Activated CD4-positive, alpha-beta T cell treated with anti-CD3 and anti-CD28 coated beads for 36 hours (primary cell): Measurements from ENCODE around the gene SERTAD2. TPM values are rescaled to one million over a fixed set of nuclear protein-coding genes. Genes with fewer than 3 reads are reported as not detected.

Source experiments
- ATAC-seq: fragments of 200-7000 bp; cut with Tn5 transposase; one replicate; pipeline ENCODE4 v1.10.0; 2021; ENCODE audit warnings: mild to moderate bottlenecking, moderate library complexity
- CTCF ChIA-PET: fragments of 350-600 bp; sonication (Branson Sonifier 250); formaldehyde crosslinking; loops from one replicate; lab custom pipeline; 2021; ENCODE audit warnings: antibody characterized with exemption; lab: Charles Lee
- POLR2A ChIA-PET: fragments of 350-600 bp; sonication (Branson Sonifier 250); formaldehyde crosslinking; loops from one replicate; lab custom pipeline; 2021; ENCODE audit warnings: antibody characterized with exemption, inconsistent platforms; lab: Charles Lee
- DNase-seq: peaks from one replicate; pipeline ENCODE4 v3.0.0-alpha.2; 2020
- H3K27ac Mint-ChIP-seq: one replicate; pipeline ENCODE4 v1.8.0; 2021; ENCODE audit warnings: mixed read lengths
- H3K27me3 Mint-ChIP-seq: one replicate; pipeline ENCODE4 v1.8.0; 2021; ENCODE audit warnings: mixed read lengths
- H3K36me3 Mint-ChIP-seq: one replicate; pipeline ENCODE4 v1.8.0; 2021; ENCODE audit warnings: low read depth, mixed read lengths
- H3K4me1 Mint-ChIP-seq: one replicate; pipeline ENCODE4 v1.8.0; 2021; ENCODE audit warnings: mixed read lengths
- H3K4me3 Mint-ChIP-seq: one replicate; pipeline ENCODE4 v1.8.0; 2021; ENCODE audit warnings: mild to moderate bottlenecking, moderate library complexity, mixed read lengths
- H3K9me3 Mint-ChIP-seq: one replicate; pipeline ENCODE4 v1.8.0; 2021; ENCODE audit warnings: low read depth, mixed read lengths
- intact Hi-C, 2 experiments: fragments of 100-400 bp; cut with DNase I in 1 of 2; cut with micrococcal nuclease in 1 of 2; formaldehyde crosslinking; loops; one replicate each; pipeline versions ENCODE4 v1.14.2 to v1.15.1; 2022 to 2024; cut with DNase I, micrococcal nuclease
- total RNA-seq, 2 experiments: library from RNA; stranded (reverse); gene quantifications; one replicate each; pipeline ENCODE4 v1.2.3, GENCODE V29; 2021

The SERTAD2 gene
- total RNA-seq, 2 experiments from 2014 or later = 14.5 to 14.9 TPM

- no peak overlapping the region for H3K27ac Mint-ChIP-seq
- no peaks in the 10 kb centered on the region for H3K9me3 Mint-ChIP-seq
- no peak overlapping the region for H3K4me3 Mint-ChIP-seq
- no peak for ATAC-seq
- ChIA-PET CTCF (interaction anchor here (1.0 to 1.9 kb wide), 2 partner anchors 13 to 25 kb away, joined by 5 to 7 read pairs; no protein-coding TSS in a partner anchor), POLR2A (no interaction called here)
- no peak for DNase-seq
- no peaks in the 10 kb centered on the region for H3K27me3 Mint-ChIP-seq
- intact Hi-C loops = no loop called here
- peaks cover 2% of the 10 kb centered on the region for H3K4me1 Mint-ChIP-seq
- H3K36me3 Mint-ChIP-seq = no peaks in the 10 kb centered on the region
Observed at GRCh38 chr2:64620661-64621060, 33.1 kb downstream of the SERTAD2 start.

DNA sequence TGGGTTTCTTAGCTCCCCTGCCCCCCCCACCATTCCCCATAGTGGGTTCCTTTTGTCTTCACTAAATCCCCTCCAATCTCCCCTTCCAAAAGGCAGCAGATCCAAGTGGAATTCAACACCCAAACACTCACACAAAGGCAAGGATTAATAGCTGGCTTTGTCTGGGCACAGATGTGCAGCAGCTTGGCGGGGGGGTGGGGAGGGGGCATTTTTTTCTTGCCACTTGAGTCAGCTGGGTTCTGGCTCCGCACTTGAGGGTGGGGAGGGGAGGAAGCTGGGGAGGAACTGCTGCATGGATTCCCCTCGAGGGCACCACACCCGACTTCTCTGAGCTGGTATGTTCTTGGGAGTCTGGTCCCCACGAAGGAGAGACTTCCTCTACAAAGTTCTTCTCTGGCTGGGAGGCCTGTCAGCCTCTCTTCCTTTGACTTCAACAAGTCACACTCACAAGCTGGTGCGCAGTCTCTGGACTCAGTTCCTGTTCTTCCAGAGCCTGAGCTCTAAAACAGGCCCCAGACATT lies 36.0 kb downstream of the SERTAD2 start:
- peaks cover 2% of the 10 kb centered on the region for H3K4me1 Mint-ChIP-seq
- no peak overlapping the region for H3K4me3 Mint-ChIP-seq
- no peak for ATAC-seq
- peak overlapping the region; percentile 29 for H3K27ac Mint-ChIP-seq
- POLR2A ChIA-PET = no interaction called here
- DNase-seq = no peak
- no peaks in the 10 kb centered on the region for H3K36me3 Mint-ChIP-seq
- H3K9me3 Mint-ChIP-seq = no peaks in the 10 kb centered on the region
- no peaks in the 10 kb centered on the region for H3K27me3 Mint-ChIP-seq
- intact Hi-C loops = no loop called here
- CTCF ChIA-PET = interaction anchor here (1.0 to 1.8 kb wide), 7 partner anchors 8 to 95 kb away, joined by 3 to 11 read pairs (median 4); no protein-coding TSS in a partner anchor

- DNase-seq (no peak), ATAC-seq (no peak)
- ChIA-PET CTCF (interaction anchor here (0.6 to 0.9 kb wide), 3 partner anchors 9 to 211 kb away, joined by 3 read pairs; no protein-coding TSS in a partner anchor), POLR2A (no interaction called here)
- no peak overlapping the region for H3K27ac Mint-ChIP-seq
- H3K4me3 Mint-ChIP-seq = no peak overlapping the region
- intact Hi-C loops = no loop called here
- no peaks in the 10 kb centered on the region for H3K36me3 Mint-ChIP-seq
- peaks cover 2% of the 10 kb centered on the region for H3K4me1 Mint-ChIP-seq
- no peaks in the 10 kb centered on the region for H3K9me3 Mint-ChIP-seq
- no peaks in the 10 kb centered on the region for H3K27me3 Mint-ChIP-seq
Observed at GRCh38 chr2:64615844-64616536, 37.7 kb downstream of the SERTAD2 start.

- Mint-ChIP-seq H3K36me3 (no peaks in the 10 kb centered on the region), H3K4me3 (no peak overlapping the region), H3K27me3 (no peaks in the 10 kb centered on the region), H3K27ac (no peak overlapping the region), H3K4me1 (peaks cover 2% of the 10 kb centered on the region), H3K9me3 (no peaks in the 10 kb centered on the region)
- intact Hi-C loops = no loop called here
- ChIA-PET POLR2A (interaction anchor here (0.6 kb wide), 1 partner anchor 217 kb away, joined by 3 read pairs; no protein-coding TSS in a partner anchor), CTCF (interaction anchor here (0.6 to 1.7 kb wide), 6 partner anchors 9 to 31 kb away, joined by 3 to 4 read pairs (median 3); no protein-coding TSS in a partner anchor)
- no peak for ATAC-seq
- DNase-seq = no peak
Observed at GRCh38 chr2:64615192-64615763, 38.4 kb downstream of the SERTAD2 start.

- Mint-ChIP-seq H3K4me3 (no peak overlapping the region), H3K27me3 (no peaks in the 10 kb centered on the region), H3K27ac (no peak overlapping the region), H3K36me3 (no peaks in the 10 kb centered on the region), H3K9me3 (no peaks in the 10 kb centered on the region), H3K4me1 (peaks cover 5% of the 10 kb centered on the region)
- POLR2A ChIA-PET = no interaction called here
- DNase-seq = no peak
- intact Hi-C loops = no loop called here
- no peak for ATAC-seq
- CTCF ChIA-PET = interaction anchor here (0.7 kb wide), 1 partner anchor 75 kb away, joined by 3 read pairs; no protein-coding TSS in a partner anchor
Observed at GRCh38 chr2:64613276-64613675, 40.4 kb downstream of the SERTAD2 start.

DNA sequence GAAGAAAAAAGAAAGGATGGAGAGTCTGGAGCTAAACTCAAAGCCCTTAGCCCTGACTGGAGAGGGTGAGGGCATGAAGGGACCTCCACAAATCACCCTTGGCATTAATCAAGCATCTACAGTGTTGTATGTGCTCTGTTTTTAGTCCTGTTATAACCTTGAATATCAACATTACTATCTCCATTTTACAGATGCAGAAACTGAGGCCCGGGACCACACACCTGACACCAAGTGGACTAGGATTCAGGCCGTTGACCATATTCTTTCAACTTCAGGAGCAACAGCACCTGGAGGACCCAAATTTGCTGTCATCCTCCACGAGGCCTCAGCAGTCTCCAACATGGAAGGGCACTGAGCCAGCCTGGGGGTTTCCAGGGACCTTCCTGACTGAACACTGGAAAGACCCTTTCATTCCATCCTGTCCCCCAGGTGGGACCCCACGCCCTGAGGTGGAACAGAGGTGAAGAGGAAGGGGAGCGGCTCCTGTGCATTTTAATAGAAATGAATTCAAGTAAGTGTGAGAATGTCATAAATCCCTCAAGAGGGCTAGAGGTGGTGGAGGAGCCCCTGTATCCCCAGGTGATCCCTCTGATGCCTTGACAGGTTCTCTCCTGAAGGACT lies 41.0 kb downstream of the SERTAD2 start:
- no peak for ATAC-seq
- Mint-ChIP-seq H3K27ac (no peak overlapping the region), H3K36me3 (no peaks in the 10 kb centered on the region), H3K4me1 (peaks cover 11% of the 10 kb centered on the region), H3K4me3 (no peak overlapping the region), H3K9me3 (no peaks in the 10 kb centered on the region), H3K27me3 (no peaks in the 10 kb centered on the region)
- no peak for DNase-seq
- POLR2A ChIA-PET = no interaction called here
- intact Hi-C loops = no loop called here
- CTCF ChIA-PET = interaction anchor here (0.5 to 1.1 kb wide), 2 partner anchors 12 to 16 kb away, joined by 3 to 4 read pairs; no protein-coding TSS in a partner anchor

DNA sequence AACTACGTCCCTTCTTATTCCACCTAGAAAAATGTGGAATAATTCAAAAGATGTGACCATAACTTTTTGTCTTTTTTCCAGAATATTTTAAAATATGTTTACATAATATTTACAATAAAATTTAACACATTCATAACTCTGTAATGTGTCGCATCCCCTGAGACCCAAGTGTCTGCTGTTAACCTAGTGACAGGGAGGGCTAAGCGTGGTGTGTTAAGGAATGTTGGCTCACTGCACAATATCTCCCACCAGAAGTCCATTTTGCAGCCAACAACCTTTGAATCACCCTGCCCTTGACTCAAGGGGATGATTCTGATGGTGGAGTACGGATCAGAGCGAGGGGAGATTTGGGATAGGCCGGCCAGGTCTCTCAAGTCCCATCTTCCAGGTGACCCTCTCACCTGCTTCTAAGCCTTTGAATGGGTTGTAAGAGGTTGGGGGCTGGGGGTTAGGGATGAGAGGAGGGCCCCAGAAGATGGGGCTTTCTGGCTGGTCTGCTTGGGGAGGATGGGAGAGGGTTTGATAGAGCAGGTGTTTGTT lies 43.3 kb downstream of the SERTAD2 start:
- H3K4me3 Mint-ChIP-seq = no peak overlapping the region
- intact Hi-C loops = no loop called here

DNA sequence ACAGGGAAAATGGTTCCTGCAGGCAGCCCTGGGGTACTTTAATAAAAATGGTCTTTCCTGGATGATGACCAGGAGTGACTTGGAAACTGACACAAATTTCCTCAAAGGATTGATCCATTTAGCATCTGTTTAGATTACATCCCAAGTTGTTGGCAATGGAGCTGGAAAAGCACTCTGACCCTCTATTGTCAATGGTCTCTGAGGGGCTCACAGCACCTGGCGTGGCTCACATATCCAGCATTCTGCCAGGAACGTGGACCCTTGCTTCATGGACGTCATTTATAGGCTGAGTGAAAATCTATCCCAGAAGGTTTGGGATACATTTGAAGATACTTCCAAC lies 43.8 kb downstream of the SERTAD2 start:
- no peaks in the 10 kb centered on the region for H3K36me3 Mint-ChIP-seq
- ChIA-PET CTCF (interaction anchor here (0.6 to 1.6 kb wide), 7 partner anchors 8 to 258 kb away, joined by 3 to 11 read pairs (median 6); partner anchors contain the start of gene SERTAD2), POLR2A (no interaction called here)
- no peaks in the 10 kb centered on the region for H3K9me3 Mint-ChIP-seq
- intact Hi-C loops = loop anchor here (1.0 to 5.0 kb wide), 6 partner anchors 43 to 377 kb away; partner anchors contain the start of genes AFTPH (in 1 of the 2), SERTAD2 (in 1 of the 2) and SLC1A4 (in 1 of the 2)
- H3K4me1 Mint-ChIP-seq = peaks cover 25% of the 10 kb centered on the region
- peak overlapping the region; percentile 61 for H3K4me3 Mint-ChIP-seq
- peak overlapping the region; percentile 19 for H3K27ac Mint-ChIP-seq
- DNase-seq (no peak), ATAC-seq (no peak)
- no peaks in the 10 kb centered on the region for H3K27me3 Mint-ChIP-seq

More for the DNA sequence above, 43.3 kb downstream of the SERTAD2 start:
- DNase-seq (no peak), ATAC-seq (no peak)
- Mint-ChIP-seq H3K36me3 (no peaks in the 10 kb centered on the region), H3K9me3 (no peaks in the 10 kb centered on the region), H3K27ac (no peak overlapping the region), H3K27me3 (no peaks in the 10 kb centered on the region), H3K4me1 (peaks cover 25% of the 10 kb centered on the region)
- ChIA-PET POLR2A (no interaction called here), CTCF (interaction anchor here (0.9 to 1.6 kb wide), 5 partner anchors 8 to 189 kb away, joined by 3 to 11 read pairs (median 5); partner anchors contain the start of gene SERTAD2)

DNA sequence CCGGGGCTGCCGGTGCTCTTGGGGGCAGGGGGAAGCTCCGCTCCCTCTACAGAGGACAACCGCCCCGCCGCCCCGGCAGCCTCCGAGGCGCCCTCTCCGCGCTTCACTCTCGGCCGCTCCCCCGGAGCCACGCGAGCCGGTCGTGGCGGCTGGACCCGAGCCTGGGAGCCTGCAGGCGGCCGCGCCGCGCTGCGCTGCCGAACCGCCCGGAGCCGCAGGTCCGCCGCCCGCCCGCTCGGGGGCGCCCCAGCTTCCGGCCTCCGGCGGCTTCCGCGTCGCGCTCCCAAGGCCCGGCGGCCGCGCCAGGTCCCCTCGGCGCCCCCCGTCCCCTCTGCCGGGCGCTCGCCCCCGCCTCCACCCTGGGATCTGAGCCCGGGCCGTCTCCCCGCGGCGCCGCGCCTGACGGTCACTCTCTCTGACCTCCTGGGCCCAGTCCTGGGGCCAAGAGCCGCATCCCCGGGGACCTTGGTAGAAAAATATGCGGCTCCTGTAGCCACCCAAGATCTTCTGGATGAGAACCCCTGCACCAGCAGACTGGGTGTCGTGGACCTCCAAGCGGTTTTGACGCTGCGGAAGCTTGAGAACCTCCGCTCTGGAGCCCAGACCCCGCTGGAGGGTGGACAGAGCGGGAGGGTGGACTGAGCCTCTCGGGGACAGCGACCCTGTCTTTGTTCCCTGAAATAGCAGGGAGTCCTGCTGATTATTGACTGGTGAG lies 44.3 kb downstream of the SERTAD2 start:
- ATAC-seq = peak; percentile 61
- Mint-ChIP-seq H3K4me1 (peaks cover 25% of the 10 kb centered on the region), H3K27ac (no peak overlapping the region), H3K4me3 (peak overlapping the region; percentile 65), H3K9me3 (no peaks in the 10 kb centered on the region), H3K36me3 (no peaks in the 10 kb centered on the region), H3K27me3 (no peaks in the 10 kb centered on the region)
- DNase-seq = peak; percentile 82
- ChIA-PET POLR2A (no interaction called here), CTCF (interaction anchor here (0.6 to 3.3 kb wide), 16 partner anchors 9 to 324 kb away, joined by 3 to 22 read pairs (median 4); partner anchors contain the start of genes AFTPH and SERTAD2)
- intact Hi-C loops = loop anchor here (1.0 to 5.0 kb wide), 6 partner anchors 43 to 378 kb away; partner anchors contain the start of genes AFTPH (in 1 of the 2), SERTAD2 (in 1 of the 2) and SLC1A4 (in 1 of the 2)

- POLR2A ChIA-PET = no interaction called here
- Mint-ChIP-seq H3K27ac (peak overlapping the region; percentile 69), H3K27me3 (no peaks in the 10 kb centered on the region), H3K36me3 (no peaks in the 10 kb centered on the region), H3K4me3 (peak overlapping the region; percentile 65), H3K9me3 (no peaks in the 10 kb centered on the region), H3K4me1 (peaks cover 25% of the 10 kb centered on the region)
- intact Hi-C loops = loop anchor here (1.0 to 5.0 kb wide), 6 partner anchors 44 to 378 kb away; partner anchors contain the start of genes AFTPH (in 1 of the 2), SERTAD2 (in 1 of the 2) and SLC1A4 (in 1 of the 2)
- DNase-seq = no peak
- CTCF ChIA-PET = interaction anchor here (0.6 to 3.3 kb wide), 14 partner anchors 10 to 325 kb away, joined by 3 to 22 read pairs (median 5); partner anchors contain the start of genes AFTPH and SERTAD2
- no peak for ATAC-seq
Observed at GRCh38 chr2:64608867-64609226, 44.9 kb downstream of the SERTAD2 start.
